Adipocyte (in vitro differentiated cells): ENCODE results near the gene CFAP20DC.
A peak's percentile ranks its signal among the peaks of the same experiment; 100 is the strongest.

Source experiments
- DNase-seq: peaks from one replicate; pipeline ENCODE4 v3.0.0-alpha.2; 2015; ENCODE audit warnings: low read depth
- H3K27me3 ChIP-seq: replicated peaks from 2 replicates; pipeline ENCODE4 v1.7.0; 2013; ENCODE audit warnings: mild to moderate bottlenecking, low read length, moderate library complexity; ENCODE audit not compliant: control insufficient read depth, insufficient read depth
- H3K36me3 ChIP-seq: 2 replicates; pipeline ENCODE4 v1.7.0; 2013; ENCODE audit warnings: low read length, mild to moderate bottlenecking, moderate library complexity; ENCODE audit not compliant: control insufficient read depth, insufficient read depth, severe bottlenecking
- H3K4me1 ChIP-seq: 2 replicates; pipeline ENCODE4 v1.7.0; 2013; ENCODE audit warnings: mild to moderate bottlenecking, low read length, moderate library complexity; ENCODE audit not compliant: control insufficient read depth, insufficient read depth
- H3K4me3 ChIP-seq: 2 replicates; pipeline ENCODE4 v1.7.0; 2013; ENCODE audit warnings: mild to moderate bottlenecking, low read length, moderate library complexity
- H3K9ac ChIP-seq: 2 replicates; pipeline ENCODE4 v1.7.0; 2013; ENCODE audit warnings: mild to moderate bottlenecking, low read length, moderate library complexity
- H3K9me3 ChIP-seq: 2 replicates; pipeline ENCODE4 v1.7.0; 2013; ENCODE audit warnings: mild to moderate bottlenecking, low read length, moderate library complexity; ENCODE audit not compliant: control insufficient read depth

CFAP20DC gene

DNA sequence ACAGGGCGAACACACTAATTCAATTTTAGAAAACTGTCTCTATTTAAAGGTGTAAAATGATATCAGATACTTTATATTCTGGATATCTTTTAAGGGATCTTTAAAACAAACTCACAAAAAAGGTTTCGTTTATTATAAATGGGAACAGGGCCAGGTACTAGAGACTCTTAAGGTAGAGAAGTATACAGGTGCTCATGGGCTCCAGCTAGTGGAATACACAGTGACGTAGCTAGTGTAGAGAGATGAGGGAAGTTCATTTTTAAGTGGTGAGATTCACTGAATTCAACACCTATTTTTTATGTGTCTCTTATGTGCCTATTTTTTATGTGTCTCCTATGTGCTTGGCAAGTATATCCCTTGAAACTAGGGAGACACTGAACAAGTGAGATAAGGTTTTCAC lies 250.6 kb downstream of the CFAP20DC start:
- Histone ChIP-seq H3K36me3 (no peaks in the 10 kb centered on the region), H3K9me3 (no peaks in the 10 kb centered on the region), H3K27me3 (no peaks in the 10 kb centered on the region), H3K4me1 (peaks cover 6% of the 10 kb centered on the region), H3K9ac (no peak overlapping the region), H3K4me3 (no peak overlapping the region)
- no peak for DNase-seq

- peaks cover 6% of the 10 kb centered on the region for H3K4me1 ChIP-seq
- no peaks in the 10 kb centered on the region for H3K9me3 ChIP-seq
- DNase-seq, result peak; percentile 1
- no peaks in the 10 kb centered on the region for H3K27me3 ChIP-seq
- H3K9ac ChIP-seq, result no peak overlapping the region
- no peak overlapping the region for H3K4me3 ChIP-seq
- H3K36me3 ChIP-seq, result no peaks in the 10 kb centered on the region
Observed at GRCh38 chr3:58798312-58798711, 251.5 kb downstream of the CFAP20DC start.

DNA sequence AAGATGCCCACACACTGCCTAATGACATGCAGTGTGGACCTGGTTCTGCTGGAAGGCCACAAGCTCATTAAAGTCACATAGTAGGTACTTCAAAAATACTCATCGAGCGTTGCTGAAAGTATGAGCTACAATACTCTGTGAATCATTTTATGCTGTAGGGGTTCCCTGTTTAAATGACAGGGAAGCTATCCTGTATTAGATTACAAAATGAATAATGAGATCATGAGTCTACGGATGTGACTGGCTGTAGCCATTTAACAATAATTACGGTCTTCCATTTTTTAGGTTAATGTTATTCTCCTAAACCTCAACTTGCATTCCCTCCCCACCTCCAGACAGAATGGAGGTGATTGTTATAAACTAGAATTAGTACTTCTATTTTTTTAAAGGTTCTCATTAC lies 255.1 kb downstream of the CFAP20DC start:
- no peaks in the 10 kb centered on the region for H3K36me3 ChIP-seq
- no peak overlapping the region for H3K4me3 ChIP-seq
- H3K9me3 ChIP-seq, result no peaks in the 10 kb centered on the region
- no peak for DNase-seq
- H3K27me3 ChIP-seq, result no peaks in the 10 kb centered on the region
- peaks cover 6% of the 10 kb centered on the region for H3K4me1 ChIP-seq
- H3K9ac ChIP-seq, result no peak overlapping the region

GRCh38 chr3:58793938-58794337 lies 255.9 kb downstream of the CFAP20DC start:
- no peaks in the 10 kb centered on the region for H3K36me3 ChIP-seq
- H3K9ac ChIP-seq, result no peak overlapping the region
- no peak overlapping the region for H3K4me3 ChIP-seq
- peaks cover 6% of the 10 kb centered on the region for H3K4me1 ChIP-seq
- H3K9me3 ChIP-seq, result no peaks in the 10 kb centered on the region
- no peak for DNase-seq
- no peaks in the 10 kb centered on the region for H3K27me3 ChIP-seq

DNA sequence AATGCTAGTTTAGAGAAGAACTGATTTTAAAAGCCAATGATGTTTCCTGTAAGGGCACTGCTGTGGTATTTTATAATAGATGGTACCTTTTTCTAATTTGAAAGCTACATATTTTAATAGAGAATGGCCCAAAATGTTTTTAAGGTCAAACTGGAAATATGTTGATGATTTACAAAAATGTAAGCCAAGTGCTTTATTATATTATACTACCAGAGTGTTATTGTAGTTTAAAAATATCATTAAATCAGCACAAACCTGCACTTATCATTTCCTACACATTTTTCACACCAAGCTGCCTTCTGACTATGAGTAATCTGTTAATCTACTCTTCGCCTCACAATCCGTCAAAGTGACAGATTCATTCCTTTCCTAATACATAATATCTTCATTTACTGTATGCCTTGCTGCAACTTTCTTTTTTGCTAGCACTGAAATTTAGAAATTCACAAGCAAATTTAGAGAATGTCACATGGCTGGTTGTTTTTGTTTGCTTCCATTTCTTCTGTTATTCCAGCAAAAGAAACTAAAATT lies 256.8 kb downstream of the CFAP20DC start:
- Histone ChIP-seq H3K4me3 (no peak overlapping the region), H3K9ac (no peak overlapping the region), H3K36me3 (no peaks in the 10 kb centered on the region), H3K4me1 (peaks cover 3% of the 10 kb centered on the region), H3K9me3 (no peaks in the 10 kb centered on the region), H3K27me3 (no peaks in the 10 kb centered on the region)
- DNase-seq, result no peak

GRCh38 chr3:58789385-58789784 lies 260.4 kb downstream of the CFAP20DC start:
- Histone ChIP-seq H3K36me3 (no peaks in the 10 kb centered on the region), H3K4me3 (no peak overlapping the region), H3K9ac (no peak overlapping the region), H3K4me1 (peaks cover 3% of the 10 kb centered on the region), H3K27me3 (no peaks in the 10 kb centered on the region), H3K9me3 (no peaks in the 10 kb centered on the region)
- no peak for DNase-seq

- no peaks in the 10 kb centered on the region for H3K4me1 ChIP-seq
- no peaks in the 10 kb centered on the region for H3K27me3 ChIP-seq
- H3K4me3 ChIP-seq, result no peak overlapping the region
- no peak for DNase-seq
- H3K9me3 ChIP-seq, result peaks cover 10% of the 10 kb centered on the region
- H3K36me3 ChIP-seq, result no peaks in the 10 kb centered on the region
- no peak overlapping the region for H3K9ac ChIP-seq
Observed at GRCh38 chr3:58784888-58785287, 264.9 kb downstream of the CFAP20DC start.

- Histone ChIP-seq H3K27me3 (no peaks in the 10 kb centered on the region), H3K9me3 (peaks cover 15% of the 10 kb centered on the region), H3K9ac (no peak overlapping the region), H3K4me1 (no peaks in the 10 kb centered on the region), H3K4me3 (no peak overlapping the region), H3K36me3 (no peaks in the 10 kb centered on the region)
- DNase-seq, result no peak
Observed at GRCh38 chr3:58784425-58784824, 265.4 kb downstream of the CFAP20DC start.

GRCh38 chr3:58783845-58784244 lies 266.0 kb downstream of the CFAP20DC start:
- H3K36me3 ChIP-seq, result no peaks in the 10 kb centered on the region
- peaks cover 21% of the 10 kb centered on the region for H3K9me3 ChIP-seq
- DNase-seq, result no peak
- no peaks in the 10 kb centered on the region for H3K4me1 ChIP-seq
- no peak overlapping the region for H3K4me3 ChIP-seq
- H3K27me3 ChIP-seq, result no peaks in the 10 kb centered on the region
- H3K9ac ChIP-seq, result no peak overlapping the region

DNA sequence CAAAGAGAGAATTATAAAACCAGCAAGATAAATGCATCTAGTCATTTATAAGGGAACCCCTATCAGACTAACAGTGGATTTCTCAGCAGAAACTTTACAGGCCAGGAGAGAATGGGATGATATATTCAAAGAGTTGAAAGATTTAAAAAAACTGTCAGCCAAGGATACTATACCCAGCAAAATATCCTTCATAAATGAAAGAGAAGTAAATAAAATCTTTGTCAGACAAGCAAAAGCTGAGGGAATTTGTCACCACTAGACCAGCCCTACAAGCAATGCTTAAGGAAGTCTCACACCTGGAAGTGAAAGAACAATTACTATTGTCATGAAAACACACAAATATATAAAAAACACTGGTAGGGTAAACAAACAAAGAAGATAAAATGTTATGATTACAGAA lies 269.9 kb downstream of the CFAP20DC start:
- no peaks in the 10 kb centered on the region for H3K27me3 ChIP-seq
- H3K36me3 ChIP-seq, result no peaks in the 10 kb centered on the region
- no peak overlapping the region for H3K9ac ChIP-seq
- DNase-seq, result no peak
- H3K9me3 ChIP-seq, result peaks cover 21% of the 10 kb centered on the region
- H3K4me3 ChIP-seq, result no peak overlapping the region
- no peaks in the 10 kb centered on the region for H3K4me1 ChIP-seq

DNA sequence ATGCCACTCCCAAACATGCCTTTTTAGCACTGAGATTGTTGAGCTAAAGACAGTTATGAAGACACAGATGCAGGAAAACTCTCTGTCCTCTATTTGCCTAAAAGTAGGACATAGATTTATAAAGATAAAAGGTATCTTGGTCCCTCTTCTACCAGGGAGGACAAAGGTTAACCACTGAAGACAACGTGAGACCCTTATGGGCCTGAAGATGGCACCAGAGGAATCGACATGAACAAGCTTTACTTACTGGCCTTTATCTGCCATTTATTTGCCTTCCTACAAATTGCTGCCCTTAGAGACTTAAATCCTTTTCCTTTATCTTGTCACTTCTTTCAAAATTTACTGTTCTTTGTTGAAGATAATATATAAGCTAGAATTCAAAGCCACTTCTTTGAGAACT lies 273.6 kb downstream of the CFAP20DC start:
- Histone ChIP-seq H3K27me3 (no peaks in the 10 kb centered on the region), H3K36me3 (no peaks in the 10 kb centered on the region), H3K9ac (no peak overlapping the region), H3K4me1 (no peaks in the 10 kb centered on the region), H3K9me3 (peaks cover 21% of the 10 kb centered on the region), H3K4me3 (no peak overlapping the region)
- DNase-seq, result no peak

DNA sequence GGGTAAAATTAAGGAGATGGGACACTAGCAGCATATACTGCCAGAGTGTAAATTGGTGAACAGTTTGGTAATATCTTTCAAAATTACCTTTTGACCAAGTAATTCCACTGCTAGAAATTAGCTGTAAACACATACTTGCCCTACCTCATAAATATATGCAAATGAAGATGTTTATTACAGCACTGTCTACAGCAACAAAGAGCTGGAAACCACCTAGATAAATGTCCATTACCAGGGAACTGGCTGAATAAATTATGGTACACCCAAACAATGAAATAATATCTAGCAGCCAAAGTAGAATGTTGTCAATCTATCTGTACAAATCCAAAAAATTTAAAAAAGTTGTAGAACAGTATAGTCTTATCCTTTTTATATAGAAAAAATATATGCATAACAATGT lies 277.4 kb downstream of the CFAP20DC start:
- H3K4me1 ChIP-seq, result no peaks in the 10 kb centered on the region
- no peak for DNase-seq
- no peaks in the 10 kb centered on the region for H3K36me3 ChIP-seq
- H3K4me3 ChIP-seq, result no peak overlapping the region
- no peaks in the 10 kb centered on the region for H3K9me3 ChIP-seq
- H3K27me3 ChIP-seq, result no peaks in the 10 kb centered on the region
- H3K9ac ChIP-seq, result no peak overlapping the region
